GM18505 (cell line): ENCODE results near the gene RCL1.
"Not testable (repeated sequence)": the region's sequence is repeated elsewhere in the genome, so short reads cannot be mapped to it uniquely, and the experiment has no call there.

Experiments used
- ATAC-seq: cut with Tn5 transposase; IDR thresholded peaks from one replicate; pipeline ENCODE4 v1.9.1; 2021; ENCODE audit not compliant: unreplicated experiment
- POLR2A ChIP-seq: IDR thresholded peaks from 4 replicates; pipeline ENCODE4 v1.6.1; 2011; ENCODE audit warnings: borderline replicate concordance; ENCODE audit not compliant: insufficient read depth, insufficient read length; ENCODE audit errors: extremely low read depth

RCL1 gene

DNA sequence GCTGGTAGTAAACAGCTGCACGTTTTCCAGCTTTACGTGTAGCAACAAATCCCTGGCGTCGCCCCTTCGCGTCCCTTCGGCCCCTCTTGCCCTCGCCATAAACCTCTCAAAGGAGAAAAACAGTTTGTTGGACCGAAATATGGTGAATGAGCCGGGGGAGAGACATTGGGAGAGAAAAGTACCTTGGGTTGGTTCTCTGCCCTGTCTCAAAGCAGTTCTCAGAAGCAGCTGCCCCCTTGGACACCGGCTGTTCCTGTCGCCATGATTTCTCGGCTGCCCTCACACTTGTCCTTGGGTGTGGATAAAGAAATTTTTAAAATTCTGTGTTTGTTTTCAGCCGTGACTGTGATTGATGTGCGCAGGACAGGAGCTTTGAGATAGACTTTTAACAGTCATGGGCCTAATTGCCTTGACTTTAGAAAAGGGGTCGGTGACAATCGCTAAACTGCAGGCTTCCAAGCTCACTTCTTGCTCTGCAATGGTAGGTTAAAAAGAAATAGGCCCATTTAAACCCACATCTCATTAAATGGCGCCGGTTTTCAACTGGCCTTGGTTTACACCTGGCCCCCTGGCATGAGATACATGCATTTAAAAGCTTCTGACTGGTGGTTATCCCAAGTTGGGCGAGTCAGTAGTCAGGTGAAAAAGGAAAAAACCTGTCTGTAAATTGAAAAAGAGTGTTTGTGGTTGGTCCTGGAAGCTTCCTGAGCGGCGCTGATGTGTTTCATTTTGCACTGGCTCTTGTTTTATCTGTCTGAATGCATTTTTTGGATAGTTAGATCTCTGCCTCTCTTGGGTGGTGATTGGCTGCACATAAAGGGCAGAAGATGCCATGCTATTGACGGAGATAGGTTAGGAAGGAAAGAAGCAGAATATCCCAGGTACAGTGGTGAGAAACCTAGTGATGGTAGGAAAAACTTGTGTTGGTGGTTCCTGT, 983 bp downstream of the RCL1 start:
- TF ChIP-seq POLR2A: no peak

DNA sequence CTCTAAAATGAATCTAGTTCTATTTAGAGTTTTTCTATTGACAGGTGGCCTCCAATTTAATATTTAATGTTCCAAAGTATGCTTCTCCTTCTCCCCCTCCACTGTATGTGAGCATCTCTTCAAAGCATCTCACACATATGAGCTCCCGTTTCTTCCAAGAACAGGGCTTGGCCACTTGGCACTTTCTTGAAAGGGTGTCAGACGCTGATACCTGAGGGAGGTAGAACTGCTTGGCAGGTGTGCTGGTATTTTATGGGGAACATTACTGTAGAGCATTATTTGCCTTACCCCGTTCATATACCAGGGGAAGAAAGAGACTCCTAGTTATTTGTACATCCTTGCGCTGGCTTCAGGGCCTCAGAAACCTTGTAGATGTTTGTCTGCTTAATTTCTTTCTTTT, 1.9 kb downstream of the RCL1 start:
- TF ChIP-seq POLR2A: no peak
- no peak for ATAC-seq

More for the DNA sequence above, 983 bp downstream of the RCL1 start:
- no peak for ATAC-seq

DNA sequence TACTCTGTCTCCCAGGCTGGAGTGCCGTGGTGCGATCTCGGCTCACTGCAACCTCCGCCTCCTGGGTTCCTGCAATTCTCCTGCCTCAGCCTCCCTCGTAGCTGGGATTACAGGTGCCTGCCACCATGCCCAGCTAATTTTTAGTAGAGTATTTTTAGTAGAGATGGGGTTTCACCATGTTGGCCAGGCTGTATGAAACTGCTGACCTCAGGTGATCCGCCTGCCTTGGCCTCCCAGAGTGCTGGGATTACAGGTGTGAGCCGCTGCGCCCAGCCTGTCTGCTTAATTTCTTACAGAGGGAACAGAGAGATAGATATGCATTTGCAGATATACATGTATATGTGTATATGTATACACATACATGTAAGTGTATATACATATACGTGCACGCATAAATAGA, 2.4 kb downstream of the RCL1 start:
- ATAC-seq: not testable (repeated sequence)

DNA sequence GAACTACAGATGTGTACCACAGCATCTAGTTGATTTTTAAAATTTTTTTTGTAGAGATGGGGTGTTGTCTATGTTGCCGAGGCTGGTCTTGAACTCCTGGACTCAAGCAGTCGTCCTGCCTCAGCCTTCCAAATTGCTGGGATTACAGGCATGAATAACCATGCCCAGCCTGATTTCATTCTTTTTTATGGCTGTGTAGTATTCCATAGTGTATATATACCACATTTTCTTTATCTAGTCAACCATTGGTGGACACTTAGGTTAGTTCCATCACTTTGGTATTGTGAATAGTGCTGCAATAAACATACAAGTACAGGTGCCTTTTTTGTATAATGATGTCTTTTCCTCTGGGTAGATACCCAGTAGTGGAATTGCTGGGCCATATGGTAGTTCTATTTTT, 3.8 kb downstream of the RCL1 start:
- no peak for ATAC-seq
- TF ChIP-seq POLR2A: no peak

DNA sequence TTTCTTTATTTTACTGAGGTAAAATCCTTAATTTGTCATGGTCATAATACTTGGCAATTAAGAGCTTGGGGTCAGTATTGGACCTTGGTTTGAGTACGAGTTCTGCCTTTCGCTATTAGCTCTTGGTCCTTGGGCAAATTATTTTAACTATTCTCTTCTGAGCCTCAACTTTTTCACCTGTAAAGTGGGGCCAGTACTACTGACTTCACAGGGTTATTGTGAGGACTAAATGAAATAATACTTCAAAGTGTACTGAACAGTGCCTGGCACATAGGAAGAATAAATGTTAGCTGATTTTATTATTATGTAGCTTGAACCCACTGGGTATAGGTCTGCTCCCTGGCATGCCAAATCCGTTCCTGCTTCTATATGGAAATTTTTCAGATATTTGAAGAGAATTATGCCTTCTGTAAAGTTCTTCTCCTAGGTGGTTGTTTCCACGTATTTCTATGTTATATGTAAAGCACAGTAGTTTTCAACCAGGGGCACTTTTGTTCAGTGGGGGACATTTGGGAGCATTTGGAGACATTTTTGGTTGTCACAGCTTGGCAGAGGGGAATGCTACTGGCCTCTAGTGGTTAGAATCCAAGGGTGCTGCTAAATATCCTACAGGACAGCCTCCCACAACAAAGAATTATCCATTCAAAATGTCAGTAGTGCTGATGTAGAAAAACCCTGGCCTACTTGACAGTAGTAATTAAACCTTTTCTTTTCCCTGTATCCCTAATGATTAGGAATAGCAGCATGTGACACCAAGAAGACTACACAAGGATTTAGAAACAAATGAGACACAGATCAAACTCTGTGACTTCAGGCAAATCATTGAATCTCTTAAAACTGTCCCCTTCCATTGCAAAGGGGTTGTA, 4.5 kb downstream of the RCL1 start:
- ATAC-seq: no peak
- TF ChIP-seq POLR2A: no peak

DNA sequence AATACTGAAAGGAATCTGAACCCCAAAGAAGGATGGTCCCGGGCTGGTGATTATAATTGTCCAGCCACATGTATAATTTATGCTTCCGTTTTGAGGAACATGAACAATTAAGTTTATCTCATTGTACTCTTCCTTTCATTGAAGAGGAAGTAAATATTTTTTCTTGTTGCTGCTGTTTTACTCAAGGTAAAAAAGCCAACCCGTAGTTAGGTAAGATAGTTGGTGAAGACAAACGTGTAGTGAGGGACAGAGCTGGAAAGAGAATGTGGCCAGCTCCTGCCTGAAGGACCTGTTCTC, 5.1 kb downstream of the RCL1 start:
- no peak for ATAC-seq
- TF ChIP-seq POLR2A: no peak

DNA sequence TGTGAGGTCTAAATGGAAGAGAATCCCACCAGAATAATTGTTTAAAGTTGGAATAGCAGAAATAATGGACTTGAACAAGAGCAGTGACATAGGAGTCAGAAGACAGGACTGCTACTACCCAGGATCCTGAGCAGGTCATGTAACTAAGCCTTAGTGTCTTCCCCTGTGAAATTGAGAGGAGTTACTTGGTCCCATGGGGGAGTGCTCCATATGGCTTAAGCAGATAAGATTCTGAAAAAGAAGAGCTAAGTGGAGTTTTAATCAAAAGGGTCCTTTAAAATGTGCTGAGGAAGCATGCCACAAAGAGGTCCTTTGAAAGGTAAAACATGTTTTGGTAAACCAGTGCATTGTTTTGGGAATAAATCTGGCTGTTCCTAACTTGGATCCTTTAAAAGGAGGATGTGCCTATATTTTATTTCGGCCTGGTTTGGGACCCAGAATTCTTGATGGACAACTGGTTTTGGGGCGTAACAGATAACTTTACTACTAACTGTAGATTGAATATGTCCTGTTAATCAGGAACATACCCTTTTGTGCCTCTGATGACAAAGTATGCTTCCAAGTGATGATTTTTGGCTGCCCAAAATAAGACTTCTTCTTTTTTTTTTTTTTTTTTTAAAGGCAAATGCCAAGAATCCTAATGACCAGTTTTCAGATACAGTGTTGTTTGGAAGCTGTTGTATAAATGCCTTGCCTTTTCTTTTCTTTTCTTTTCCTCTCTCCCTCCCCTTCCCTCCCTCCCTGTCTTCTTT, 5.7 kb downstream of the RCL1 start:
- ATAC-seq: no peak
- TF ChIP-seq POLR2A: no peak

DNA sequence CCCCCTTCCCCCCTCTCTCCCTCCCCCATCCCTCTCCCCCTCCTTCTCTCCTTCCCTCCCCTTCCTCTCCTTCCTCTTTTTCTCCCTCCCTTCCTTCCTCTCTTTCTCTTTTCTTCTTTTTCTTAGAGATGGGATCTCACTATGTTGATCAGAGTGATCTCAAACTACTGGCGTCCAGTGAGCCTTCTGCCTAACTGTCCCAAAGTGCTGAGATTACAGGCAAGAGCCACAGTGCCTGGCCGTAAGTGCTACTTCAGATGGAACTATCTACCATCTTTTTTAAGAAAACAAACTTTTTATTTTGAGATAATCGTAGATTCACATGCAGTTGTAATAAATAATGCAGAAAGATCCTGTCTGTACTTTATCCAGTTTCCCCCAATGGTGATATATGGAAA, 6.3 kb downstream of the RCL1 start:
- no peak for ATAC-seq
- TF ChIP-seq POLR2A: no peak

DNA sequence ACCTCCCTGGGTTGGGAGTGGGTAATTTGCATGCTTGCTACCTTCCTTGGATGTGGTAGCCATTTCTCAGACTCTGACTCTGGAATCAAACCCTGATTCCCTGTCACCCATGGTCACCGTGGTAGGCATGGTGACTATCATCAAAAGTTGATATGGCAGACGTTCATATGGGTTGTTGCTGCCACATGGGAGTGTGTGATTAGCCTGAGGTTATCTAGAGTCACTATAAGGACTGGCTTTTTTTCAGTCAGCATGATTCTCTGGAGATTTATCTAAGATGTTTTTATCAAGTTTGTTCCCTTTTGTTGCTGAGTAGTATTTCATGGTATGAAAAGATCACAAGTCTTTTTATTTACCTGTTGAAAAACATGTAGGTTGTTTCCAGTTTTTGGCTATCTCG, 7.0 kb downstream of the RCL1 start:
- TF ChIP-seq POLR2A: no peak

DNA sequence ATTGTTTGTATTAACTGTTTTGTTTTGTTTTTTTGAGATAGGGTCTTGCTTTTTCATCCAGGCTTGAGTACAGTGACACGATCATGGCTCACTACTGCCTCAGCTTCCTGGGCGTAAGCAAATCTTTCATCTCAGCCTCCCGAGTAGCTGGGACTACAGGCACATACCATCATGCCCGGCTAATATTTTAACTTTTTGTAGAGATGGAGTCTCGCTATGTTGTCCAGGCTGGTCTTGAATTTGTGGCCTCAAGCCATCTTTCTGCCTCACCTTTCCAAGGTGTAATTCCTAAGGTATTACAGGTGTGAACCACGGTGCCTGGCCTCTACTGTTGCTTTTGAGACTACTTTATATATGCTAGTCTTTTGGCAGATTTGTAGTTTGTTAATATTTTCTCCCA, 8.4 kb downstream of the RCL1 start:
- no peak for TF ChIP-seq POLR2A
- ATAC-seq: no peak

More for the DNA sequence above, 7.0 kb downstream of the RCL1 start:
- no peak for ATAC-seq

DNA sequence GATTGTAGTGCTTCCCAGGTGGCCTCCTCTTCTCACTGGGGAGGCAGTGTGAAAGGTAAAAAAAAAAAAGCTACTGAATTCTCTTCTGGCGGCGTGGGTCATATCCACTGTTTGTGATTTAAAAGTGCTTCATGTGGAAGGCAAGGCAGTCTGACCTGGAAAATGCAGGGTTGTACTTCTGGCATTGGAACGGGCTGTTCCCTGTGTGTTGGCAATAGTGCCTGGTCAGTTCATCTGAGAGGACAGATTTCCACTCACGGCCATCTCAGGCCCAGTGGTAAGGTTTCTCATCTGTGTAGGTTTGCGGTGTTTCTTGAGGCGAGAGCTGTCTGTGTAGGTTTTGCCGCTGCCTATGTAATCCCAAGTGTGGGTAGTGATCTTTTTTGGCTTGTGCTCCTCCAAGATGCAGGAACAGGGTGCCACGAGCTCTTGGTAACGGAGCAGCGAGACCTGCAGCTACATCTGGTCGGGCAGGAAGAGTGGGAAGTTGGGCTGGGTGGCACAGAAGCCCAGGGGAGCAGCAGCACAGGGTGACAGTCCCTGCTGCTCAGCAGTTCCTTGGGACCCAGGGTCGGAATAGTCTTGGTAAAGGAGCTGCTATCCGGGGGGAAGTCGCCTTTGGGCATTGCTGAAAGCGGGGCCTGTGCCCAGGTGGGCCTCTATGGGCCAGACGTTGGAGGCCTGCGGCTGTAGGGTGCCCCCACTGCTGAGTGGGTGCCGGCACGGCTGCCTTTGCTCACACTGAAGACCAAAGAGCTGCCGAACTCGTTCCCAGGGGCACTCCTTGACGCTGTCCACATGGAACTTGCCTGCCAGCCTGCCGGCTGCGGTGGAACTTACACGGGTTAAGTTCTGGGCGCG, 11.2 kb downstream of the RCL1 start:
- no peak for TF ChIP-seq POLR2A
- no peak for ATAC-seq

DNA sequence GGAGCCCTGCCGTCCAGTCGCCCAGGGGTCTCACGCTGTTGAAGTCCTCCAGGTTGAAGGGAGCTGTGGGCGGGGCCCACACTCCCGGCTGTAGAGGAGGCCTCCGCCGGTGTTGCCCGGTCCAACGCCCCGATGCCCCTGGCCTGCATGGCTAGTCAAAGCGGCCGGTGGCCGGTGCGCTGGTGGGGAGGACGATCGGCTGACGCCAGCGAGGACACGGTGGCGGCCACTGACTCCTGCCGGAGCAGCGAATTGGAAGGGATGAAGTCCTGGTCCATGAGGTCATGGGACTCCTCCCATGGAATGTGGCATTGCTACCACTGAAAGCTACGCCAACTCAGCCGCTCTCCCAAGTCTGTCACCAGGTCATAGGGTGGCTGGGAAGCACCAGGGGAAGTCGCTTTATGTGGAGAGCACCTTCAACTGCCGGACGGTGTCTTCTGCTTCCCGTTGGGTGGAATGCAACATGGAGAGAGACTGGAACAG, 11.8 kb downstream of the RCL1 start:
- no peak for ATAC-seq
- no peak for TF ChIP-seq POLR2A
